HG03175 (cell line): ENCODE data around the gene MAP3K14.
"Not testable (repeated sequence)": the region's sequence is repeated elsewhere in the genome, so short reads cannot be mapped to it uniquely, and the experiment has no call there.

Experiments used
- ATAC-seq: cut with Tn5 transposase; IDR thresholded peaks from one replicate; pipeline ENCODE4 v1.9.1; 2021; ENCODE audit warnings: mild to moderate bottlenecking, moderate library complexity; ENCODE audit not compliant: unreplicated experiment

The MAP3K14 gene

GRCh38 chr17:45261577-45262515, 55.0 kb downstream of the MAP3K14 start, which contains the start of gene SPATA32:
Gene SPATA32, minus strand, starts transcription at chr17:45262094. Its CDS starts 78 bp downstream, at chr17:45262016.
- ATAC-seq: no peak

GRCh38 chr17:45260204-45260783, 56.5 kb downstream of the MAP3K14 start:
- ATAC-seq: no peak

- no peak for ATAC-seq
These were observed 57.8 kb downstream of the MAP3K14 start for GRCh38 chr17:45258981-45259380.

GRCh38 chr17:45257115-45257514, 59.7 kb downstream of the MAP3K14 start:
- ATAC-seq: no peak

- no peak for ATAC-seq
These were observed 60.5 kb downstream of the MAP3K14 start for GRCh38 chr17:45256114-45256966.

- ATAC-seq: no peak
These were observed 61.5 kb downstream of the MAP3K14 start for GRCh38 chr17:45255358-45255757.

- no peak for ATAC-seq
These were observed 62.9 kb downstream of the MAP3K14 start for GRCh38 chr17:45253879-45254278.

GRCh38 chr17:45253237-45253636, 63.6 kb downstream of the MAP3K14 start:
- not testable (repeated sequence) for ATAC-seq

GRCh38 chr17:45251931-45252330, 64.9 kb downstream of the MAP3K14 start:
- ATAC-seq: no peak

- peak; percentile 70 for ATAC-seq
These were observed 68.5 kb downstream of the MAP3K14 start for GRCh38 chr17:45248132-45248957.

- ATAC-seq: peak; percentile 76
These were observed 69.2 kb downstream of the MAP3K14 start for GRCh38 chr17:45247429-45248131.

- ATAC-seq: no peak
These were observed 69.9 kb downstream of the MAP3K14 start for GRCh38 chr17:45246861-45247428.

GRCh38 chr17:45246338-45246737, 70.5 kb downstream of the MAP3K14 start:
- ATAC-seq: no peak

GRCh38 chr17:45244725-45245656, 71.8 kb downstream of the MAP3K14 start:
- no peak for ATAC-seq

GRCh38 chr17:45243750-45244149, 73.1 kb downstream of the MAP3K14 start:
- ATAC-seq: no peak

- ATAC-seq: no peak
These were observed 74.8 kb downstream of the MAP3K14 start for GRCh38 chr17:45242029-45242414.

GRCh38 chr17:45241328-45242028, 75.3 kb downstream of the MAP3K14 start:
- no peak for ATAC-seq

GRCh38 chr17:45240905-45241327, 75.9 kb downstream of the MAP3K14 start:
- ATAC-seq: no peak
